Femur (tissue), 1 donor: ENCODE data around the gene PRIMPOL.
A peak's percentile ranks its signal among the peaks of the same experiment; 100 is the strongest.
"Not testable (repeated sequence)": the region's sequence is repeated elsewhere in the genome, so short reads cannot be mapped to it uniquely, and the experiment has no call there.

Experiments used
- DNase-seq: peaks from one replicate; pipeline ENCODE4 v3.0.0-alpha.2; 2017

Gene PRIMPOL

GRCh38 chr4:184641022-184641421, 8.5 kb upstream of the PRIMPOL start:
- DNase-seq: no peak

GRCh38 chr4:184641451-184641850, 8.1 kb upstream of the PRIMPOL start:
- DNase-seq: no peak

GRCh38 chr4:184643731-184644130, 5.8 kb upstream of the PRIMPOL start:
- DNase-seq: no peak

- DNase-seq: no peak
These were observed 4.8 kb upstream of the PRIMPOL start for GRCh38 chr4:184644553-184645307.

GRCh38 chr4:184645904-184646610, 3.5 kb upstream of the PRIMPOL start:
- no peak for DNase-seq

GRCh38 chr4:184647266-184648053, 2.1 kb upstream of the PRIMPOL start:
- DNase-seq: no peak

- DNase-seq: no peak
These were observed 1.6 kb upstream of the PRIMPOL start for GRCh38 chr4:184648054-184648312.

- DNase-seq: peak; percentile 74
These were observed 1.1 kb upstream of the PRIMPOL start for GRCh38 chr4:184648313-184649025.

GRCh38 chr4:184649971-184650855, 675 bp downstream of the PRIMPOL start:
- no peak for DNase-seq

- DNase-seq: no peak
These were observed 2.4 kb downstream of the PRIMPOL start for GRCh38 chr4:184651899-184652298.

GRCh38 chr4:184652681-184653080, 3.1 kb downstream of the PRIMPOL start:
- not testable (repeated sequence) for DNase-seq

- no peak for DNase-seq
These were observed 4.1 kb downstream of the PRIMPOL start for GRCh38 chr4:184653650-184654049.

- DNase-seq: peak; percentile 58
These were observed 6.6 kb downstream of the PRIMPOL start for GRCh38 chr4:184655889-184656869.

- no peak for DNase-seq
These were observed 7.6 kb downstream of the PRIMPOL start for GRCh38 chr4:184657144-184657543.

- DNase-seq: not testable (repeated sequence)
These were observed 8.3 kb downstream of the PRIMPOL start for GRCh38 chr4:184657820-184658219.

GRCh38 chr4:184660978-184661377, 11.4 kb downstream of the PRIMPOL start:
- DNase-seq: no peak

GRCh38 chr4:184662236-184662635, 12.7 kb downstream of the PRIMPOL start:
- no peak for DNase-seq

GRCh38 chr4:184664445-184665210, 15.1 kb downstream of the PRIMPOL start:
- DNase-seq: no peak

GRCh38 chr4:184666670-184667069, 17.1 kb downstream of the PRIMPOL start:
- DNase-seq: no peak

- DNase-seq: no peak
These were observed 18.6 kb downstream of the PRIMPOL start for GRCh38 chr4:184668096-184668495.
